GM19023 (cell line): Measurements from ENCODE around the gene FNBP1.

ENCODE experiments used
- ATAC-seq: cut with Tn5 transposase; IDR thresholded peaks from one replicate; pipeline ENCODE4 v1.9.1; 2021; ENCODE audit warnings: mild to moderate bottlenecking, moderate library complexity; ENCODE audit not compliant: unreplicated experiment

FNBP1 gene

GRCh38 chr9:129838707-129839259 lies 204.2 kb downstream of the FNBP1 start:
- ATAC-seq: no peak
